ENCODE data around the gene HAAO. TPM values are rescaled to one million over a fixed set of nuclear protein-coding genes. Genes with fewer than 3 reads are reported as not detected.
A peak's percentile ranks its signal among the peaks of the same experiment; 100 is the strongest.

HAAO gene
- total and polyA plus RNA-seq, 3 experiments from 2014 or later = 0.27 to 0.35 TPM; not detected in 1

GRCh38 chr2:42754021-42754775 is 38.2 kb downstream of the HAAO start:
- Histone ChIP-seq H3K27me3 (ENCODE audit: insufficient read depth, low read length, poor library complexity, severe bottlenecking) (no peaks in the 10 kb centered on the region), H3K9me3 (ENCODE audit: low read length) (no peaks in the 10 kb centered on the region), H3K4me3 (ENCODE audit: low read length) (no peak overlapping the region), H3K36me3 (ENCODE audit: insufficient read depth, low read length) (no peaks in the 10 kb centered on the region), H3K4me1 (ENCODE audit: insufficient read depth, low read length) (no peaks in the 10 kb centered on the region), H3K27ac (ENCODE audit: low read depth, low read length) (no peak overlapping the region)
- Mint-ChIP-seq H3K4me3 (peak overlapping the region in 1 of 7 donors; percentile 1), H3K27me3 (no peaks in the 10 kb centered on the region), H3K36me3 (peaks cover 0 to 38% (median 30%) of the 10 kb centered on the region in 3 donors), H3K9me3 (no peaks in the 10 kb centered on the region), H3K4me1 (no peaks in the 10 kb centered on the region), H3K27ac (peak overlapping the region in 3 of 8 donors; percentile 38 to 42 (median 39))
- ChIA-PET CTCF (no interaction called here), POLR2A (no interaction called here)
- no peak for DNase-seq

- Histone ChIP-seq H3K27ac (ENCODE audit: low read depth, low read length) (no peak overlapping the region), H3K4me3 (ENCODE audit: low read length) (no peak overlapping the region), H3K4me1 (ENCODE audit: insufficient read depth, low read length) (no peaks in the 10 kb centered on the region), H3K36me3 (ENCODE audit: insufficient read depth, low read length) (no peaks in the 10 kb centered on the region), H3K9me3 (ENCODE audit: low read length) (no peaks in the 10 kb centered on the region), H3K27me3 (ENCODE audit: insufficient read depth, low read length, poor library complexity, severe bottlenecking) (no peaks in the 10 kb centered on the region)
- no peak for DNase-seq
- Mint-ChIP-seq H3K27ac (peak overlapping the region in 3 of 8 donors; percentile 22 to 44 (median 29)), H3K9me3 (no peaks in the 10 kb centered on the region), H3K4me1 (no peaks in the 10 kb centered on the region), H3K27me3 (no peaks in the 10 kb centered on the region), H3K36me3 (peaks cover 0 to 39% (median 26%) of the 10 kb centered on the region in 3 donors), H3K4me3 (no peak overlapping the region)
- CTCF ChIA-PET = no interaction called here
- POLR2A ChIA-PET = interaction anchor here (0.7 kb wide), 1 partner anchor 16 kb away, joined by 4 read pairs; no protein-coding TSS in a partner anchor
Measured at GRCh38 chr2:42752816-42753813, 39.3 kb downstream of the HAAO start.

GRCh38 chr2:42752314-42752713 is 40.1 kb downstream of the HAAO start:
- DNase-seq = no peak
- Histone ChIP-seq H3K27ac (ENCODE audit: low read depth, low read length) (no peak overlapping the region), H3K36me3 (ENCODE audit: insufficient read depth, low read length) (no peaks in the 10 kb centered on the region), H3K4me3 (ENCODE audit: low read length) (no peak overlapping the region), H3K27me3 (ENCODE audit: insufficient read depth, low read length, poor library complexity, severe bottlenecking) (no peaks in the 10 kb centered on the region), H3K4me1 (ENCODE audit: insufficient read depth, low read length) (no peaks in the 10 kb centered on the region), H3K9me3 (ENCODE audit: low read length) (no peaks in the 10 kb centered on the region)
- no peaks in the 10 kb centered on the region for H3K9me3 Mint-ChIP-seq
- CTCF ChIA-PET = no interaction called here
- no peaks in the 10 kb centered on the region for H3K27me3 Mint-ChIP-seq
- POLR2A ChIA-PET = interaction anchor here (0.7 kb wide), 2 partner anchors 15 to 643 kb away, joined by 3 to 4 read pairs; no protein-coding TSS in a partner anchor
- peaks cover 0 to 39% (median 26%) of the 10 kb centered on the region in 3 donors for H3K36me3 Mint-ChIP-seq
- H3K27ac Mint-ChIP-seq = peak overlapping the region in 2 of 8 donors; percentile 44 to 61
- H3K4me3 Mint-ChIP-seq = no peak overlapping the region
- no peaks in the 10 kb centered on the region for H3K4me1 Mint-ChIP-seq

- no peak overlapping the region for H3K4me3 Mint-ChIP-seq
- no peaks in the 10 kb centered on the region for H3K27me3 Mint-ChIP-seq
- H3K27me3 ChIP-seq (ENCODE audit: insufficient read depth, low read length, poor library complexity, severe bottlenecking) = no peaks in the 10 kb centered on the region
- no peaks in the 10 kb centered on the region for H3K9me3 ChIP-seq (ENCODE audit: low read length)
- H3K27ac Mint-ChIP-seq = no peak overlapping the region
- no peak overlapping the region for H3K4me3 ChIP-seq (ENCODE audit: low read length)
- POLR2A ChIA-PET = no interaction called here
- H3K36me3 ChIP-seq (ENCODE audit: insufficient read depth, low read length) = no peaks in the 10 kb centered on the region
- H3K9me3 Mint-ChIP-seq = no peaks in the 10 kb centered on the region
- H3K4me1 Mint-ChIP-seq = no peaks in the 10 kb centered on the region
- no peaks in the 10 kb centered on the region for H3K4me1 ChIP-seq (ENCODE audit: insufficient read depth, low read length)
- peaks cover 0 to 30% (median 25%) of the 10 kb centered on the region in 3 donors for H3K36me3 Mint-ChIP-seq
- no peak overlapping the region for H3K27ac ChIP-seq (ENCODE audit: low read depth, low read length)
- CTCF ChIA-PET = no interaction called here
- no peak for DNase-seq
Measured at GRCh38 chr2:42748840-42749239, 43.5 kb downstream of the HAAO start.

- ChIA-PET CTCF (no interaction called here), POLR2A (no interaction called here)
- Histone ChIP-seq H3K4me1 (ENCODE audit: insufficient read depth, low read length) (no peaks in the 10 kb centered on the region), H3K36me3 (ENCODE audit: insufficient read depth, low read length) (no peaks in the 10 kb centered on the region), H3K4me3 (ENCODE audit: low read length) (no peak overlapping the region), H3K27ac (ENCODE audit: low read depth, low read length) (no peak overlapping the region), H3K27me3 (ENCODE audit: insufficient read depth, low read length, poor library complexity, severe bottlenecking) (no peaks in the 10 kb centered on the region), H3K9me3 (ENCODE audit: low read length) (no peaks in the 10 kb centered on the region)
- H3K4me1 Mint-ChIP-seq = no peaks in the 10 kb centered on the region
- no peak overlapping the region for H3K4me3 Mint-ChIP-seq
- H3K9me3 Mint-ChIP-seq = no peaks in the 10 kb centered on the region
- no peak overlapping the region for H3K27ac Mint-ChIP-seq
- no peaks in the 10 kb centered on the region for H3K27me3 Mint-ChIP-seq
- DNase-seq = no peak
- H3K36me3 Mint-ChIP-seq = peaks cover 0 to 24% (median 20%) of the 10 kb centered on the region in 3 donors
Measured at GRCh38 chr2:42747422-42747821, 45.0 kb downstream of the HAAO start.

- Mint-ChIP-seq H3K36me3 (peaks cover 11 to 36% (median 20%) of the 10 kb centered on the region in 3 donors), H3K9me3 (peaks cover 0 to under 1% (median 0%) of the 10 kb centered on the region in 5 donors), H3K27me3 (no peaks in the 10 kb centered on the region), H3K4me1 (no peaks in the 10 kb centered on the region), H3K4me3 (no peak overlapping the region), H3K27ac (no peak overlapping the region)
- H3K4me1 ChIP-seq (ENCODE audit: insufficient read depth, low read length) = no peaks in the 10 kb centered on the region
- no peak overlapping the region for H3K4me3 ChIP-seq (ENCODE audit: low read length)
- no peak for DNase-seq
- no peaks in the 10 kb centered on the region for H3K36me3 ChIP-seq (ENCODE audit: insufficient read depth, low read length)
- no peaks in the 10 kb centered on the region for H3K27me3 ChIP-seq (ENCODE audit: insufficient read depth, low read length, poor library complexity, severe bottlenecking)
- POLR2A ChIA-PET = no interaction called here
- CTCF ChIA-PET = no interaction called here
- H3K27ac ChIP-seq (ENCODE audit: low read depth, low read length) = no peak overlapping the region
- H3K9me3 ChIP-seq (ENCODE audit: low read length) = no peaks in the 10 kb centered on the region
Measured at GRCh38 chr2:42744545-42745082, 47.8 kb downstream of the HAAO start.

- H3K4me3 ChIP-seq (ENCODE audit: low read length) = no peak overlapping the region
- H3K27ac ChIP-seq (ENCODE audit: low read depth, low read length) = no peak overlapping the region
- no peaks in the 10 kb centered on the region for H3K4me1 ChIP-seq (ENCODE audit: insufficient read depth, low read length)
- no peaks in the 10 kb centered on the region for H3K27me3 ChIP-seq (ENCODE audit: insufficient read depth, low read length, poor library complexity, severe bottlenecking)
- ChIA-PET POLR2A (no interaction called here), CTCF (no interaction called here)
- H3K4me3 Mint-ChIP-seq = no peak overlapping the region
- peaks cover 0 to 3% (median 3%) of the 10 kb centered on the region in 5 donors for H3K9me3 Mint-ChIP-seq
- no peaks in the 10 kb centered on the region for H3K9me3 ChIP-seq (ENCODE audit: low read length)
- no peaks in the 10 kb centered on the region for H3K4me1 Mint-ChIP-seq
- DNase-seq = no peak
- H3K36me3 Mint-ChIP-seq = peaks cover 19 to 40% (median 23%) of the 10 kb centered on the region in 3 donors
- no peak overlapping the region for H3K27ac Mint-ChIP-seq
- no peaks in the 10 kb centered on the region for H3K36me3 ChIP-seq (ENCODE audit: insufficient read depth, low read length)
- H3K27me3 Mint-ChIP-seq = no peaks in the 10 kb centered on the region
Measured at GRCh38 chr2:42743659-42743990, 48.8 kb downstream of the HAAO start.
